Glutamatergic neuron (in vitro differentiated cells): ENCODE measurements around the gene ZNF174. TPM values are rescaled to one million over a fixed set of nuclear protein-coding genes. Genes with fewer than 3 reads are reported as not detected.
A peak's percentile ranks its signal among the peaks of the same experiment; 100 is the strongest.

Experiments used
- DNase-seq: peaks from one replicate; pipeline ENCODE4 v3.0.0; 2022
- H3K27ac Mint-ChIP-seq: one replicate; pipeline ENCODE4 v1.8.0; 2020; ENCODE audit warnings: mild to moderate bottlenecking, mixed read lengths, inconsistent platforms; ENCODE audit not compliant: unreplicated experiment
- H3K27me3 Mint-ChIP-seq: one replicate; pipeline ENCODE4 v1.8.0; 2020; ENCODE audit warnings: mild to moderate bottlenecking, moderate library complexity, mixed read lengths, inconsistent platforms; ENCODE audit not compliant: unreplicated experiment
- H3K36me3 Mint-ChIP-seq: one replicate; pipeline ENCODE4 v1.8.0; 2020; ENCODE audit warnings: mild to moderate bottlenecking, mixed read lengths, inconsistent platforms; ENCODE audit not compliant: unreplicated experiment
- H3K4me1 Mint-ChIP-seq: one replicate; pipeline ENCODE4 v1.8.0; 2020; ENCODE audit warnings: mild to moderate bottlenecking, low read depth, mixed read lengths, inconsistent platforms; ENCODE audit not compliant: unreplicated experiment
- H3K4me3 Mint-ChIP-seq: one replicate; pipeline ENCODE4 v1.8.0; 2020; ENCODE audit warnings: mild to moderate bottlenecking, mixed read lengths, inconsistent platforms; ENCODE audit not compliant: unreplicated experiment
- H3K9me3 Mint-ChIP-seq: one replicate; pipeline ENCODE4 v1.8.0; 2020; ENCODE audit warnings: mild to moderate bottlenecking, moderate library complexity, mixed read lengths, inconsistent platforms; ENCODE audit not compliant: unreplicated experiment
- total RNA-seq: library from RNA; stranded (reverse); fragmentation: NEBNext Ultra II Directional; extraction: Animal tissue kit (Norgen Biotek cat#: 25700); gene quantifications from one replicate; pipeline ENCODE4 v1.2.1, GENCODE V29; 2021; ENCODE audit not compliant: unreplicated experiment
- TF ChIP-seq, protein P1 (sequence below): fragments of 200-600 bp; sonication (generic); IDR thresholded peaks from one replicate; pipeline ENCODE4 v1.5.0; 2021; ENCODE audit not compliant: partially characterized antibody, unreplicated experiment

The ZNF174 gene
- total RNA-seq, 1 donor from 2014 or later = 16.3 TPM

DNA sequence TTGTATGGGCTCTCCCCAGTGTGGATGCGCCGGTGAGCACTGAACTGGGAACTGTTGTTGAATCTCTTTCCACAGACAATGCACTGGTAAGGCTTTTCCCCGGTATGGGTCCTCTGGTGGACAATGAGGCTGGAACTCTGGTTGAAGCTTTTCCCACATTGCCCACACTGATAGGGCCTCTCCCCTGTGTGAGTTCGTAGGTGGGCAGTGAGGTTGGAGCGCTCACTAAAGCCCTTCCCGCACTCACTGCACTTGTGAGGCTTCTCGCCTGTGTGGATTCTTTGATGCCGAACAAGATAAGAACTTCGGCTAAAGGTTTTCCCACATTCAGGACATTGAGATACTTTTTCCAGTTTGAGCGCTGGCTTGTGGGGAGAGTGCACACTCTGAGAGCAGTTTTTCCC lies 18.0 kb upstream of the ZNF174 start:
- TF ChIP-seq, protein P1, sequence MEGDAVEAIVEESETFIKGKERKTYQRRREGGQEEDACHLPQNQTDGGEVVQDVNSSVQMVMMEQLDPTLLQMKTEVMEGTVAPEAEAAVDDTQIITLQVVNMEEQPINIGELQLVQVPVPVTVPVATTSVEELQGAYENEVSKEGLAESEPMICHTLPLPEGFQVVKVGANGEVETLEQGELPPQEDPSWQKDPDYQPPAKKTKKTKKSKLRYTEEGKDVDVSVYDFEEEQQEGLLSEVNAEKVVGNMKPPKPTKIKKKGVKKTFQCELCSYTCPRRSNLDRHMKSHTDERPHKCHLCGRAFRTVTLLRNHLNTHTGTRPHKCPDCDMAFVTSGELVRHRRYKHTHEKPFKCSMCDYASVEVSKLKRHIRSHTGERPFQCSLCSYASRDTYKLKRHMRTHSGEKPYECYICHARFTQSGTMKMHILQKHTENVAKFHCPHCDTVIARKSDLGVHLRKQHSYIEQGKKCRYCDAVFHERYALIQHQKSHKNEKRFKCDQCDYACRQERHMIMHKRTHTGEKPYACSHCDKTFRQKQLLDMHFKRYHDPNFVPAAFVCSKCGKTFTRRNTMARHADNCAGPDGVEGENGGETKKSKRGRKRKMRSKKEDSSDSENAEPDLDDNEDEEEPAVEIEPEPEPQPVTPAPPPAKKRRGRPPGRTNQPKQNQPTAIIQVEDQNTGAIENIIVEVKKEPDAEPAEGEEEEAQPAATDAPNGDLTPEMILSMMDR = no peak
- Mint-ChIP-seq H3K27me3 (peaks cover 6% of the 10 kb centered on the region), H3K27ac (no peak overlapping the region), H3K9me3 (peaks cover 39% of the 10 kb centered on the region), H3K4me3 (no peak overlapping the region), H3K4me1 (no peaks in the 10 kb centered on the region), H3K36me3 (peaks cover 77% of the 10 kb centered on the region)
- DNase-seq = no peak

DNA sequence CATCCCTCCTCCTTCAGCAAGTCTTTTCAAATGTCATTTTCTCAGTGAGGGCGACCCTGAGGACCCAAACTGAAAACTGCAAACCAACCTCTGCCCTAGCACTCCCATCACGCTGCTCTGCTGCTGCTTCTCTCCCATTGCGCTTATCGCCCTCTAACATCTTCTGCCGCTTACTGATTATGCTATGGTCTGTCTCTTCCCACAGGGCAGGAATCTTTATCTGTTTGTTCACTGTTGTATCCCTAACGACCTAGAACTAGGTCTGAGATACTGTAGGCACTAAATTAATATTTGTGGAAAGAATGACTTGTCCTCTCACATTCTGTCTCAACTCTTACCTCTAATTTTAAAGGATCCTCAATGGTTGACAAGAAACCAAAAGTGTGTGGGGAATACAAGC lies 12.7 kb upstream of the ZNF174 start:
- H3K9me3 Mint-ChIP-seq = peaks cover 22% of the 10 kb centered on the region
- no peak overlapping the region for H3K4me3 Mint-ChIP-seq
- H3K4me1 Mint-ChIP-seq = no peaks in the 10 kb centered on the region
- DNase-seq = no peak
- peaks cover 6% of the 10 kb centered on the region for H3K27me3 Mint-ChIP-seq
- no peak overlapping the region for H3K27ac Mint-ChIP-seq
- H3K36me3 Mint-ChIP-seq = peaks cover 53% of the 10 kb centered on the region
- TF ChIP-seq, protein P1 = no peak

DNA sequence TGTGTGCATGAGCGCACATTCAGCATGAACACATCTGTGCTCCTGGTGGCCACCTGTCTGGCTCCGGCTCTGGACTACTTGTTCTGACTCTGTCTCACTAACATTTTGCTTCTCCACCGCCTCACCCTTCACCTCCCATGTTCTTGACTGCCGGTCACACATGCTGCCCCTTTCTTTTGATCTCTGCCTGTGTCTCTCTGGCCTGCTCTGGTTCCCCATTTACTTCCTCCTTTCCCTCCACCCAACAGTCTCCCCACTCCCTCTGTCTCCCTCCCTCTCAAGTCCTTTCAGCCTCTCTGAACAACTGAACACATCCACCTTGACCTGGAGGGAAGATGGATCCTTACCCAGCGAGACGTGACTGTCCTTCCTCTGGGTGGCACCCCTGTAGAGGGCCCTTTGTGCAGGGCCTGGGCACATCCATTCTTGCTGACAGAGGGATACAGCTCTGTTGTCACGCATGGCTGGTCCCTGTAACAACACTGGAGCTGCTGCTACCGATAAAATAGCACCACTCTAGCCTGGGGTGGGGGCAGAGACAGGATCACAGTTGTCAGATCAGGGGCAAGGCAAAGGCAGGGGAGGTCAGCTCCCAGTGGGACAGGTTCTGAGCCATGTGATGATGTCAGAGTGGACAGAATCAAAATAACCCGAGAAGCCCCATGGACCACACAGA lies 11.2 kb upstream of the ZNF174 start:
- H3K9me3 Mint-ChIP-seq = peaks cover 10% of the 10 kb centered on the region
- DNase-seq = no peak
- TF ChIP-seq, protein P1 = no peak
- H3K4me3 Mint-ChIP-seq = no peak overlapping the region
- peaks cover 45% of the 10 kb centered on the region for H3K36me3 Mint-ChIP-seq
- no peak overlapping the region for H3K27ac Mint-ChIP-seq
- H3K4me1 Mint-ChIP-seq = no peaks in the 10 kb centered on the region
- peaks cover 5% of the 10 kb centered on the region for H3K27me3 Mint-ChIP-seq

DNA sequence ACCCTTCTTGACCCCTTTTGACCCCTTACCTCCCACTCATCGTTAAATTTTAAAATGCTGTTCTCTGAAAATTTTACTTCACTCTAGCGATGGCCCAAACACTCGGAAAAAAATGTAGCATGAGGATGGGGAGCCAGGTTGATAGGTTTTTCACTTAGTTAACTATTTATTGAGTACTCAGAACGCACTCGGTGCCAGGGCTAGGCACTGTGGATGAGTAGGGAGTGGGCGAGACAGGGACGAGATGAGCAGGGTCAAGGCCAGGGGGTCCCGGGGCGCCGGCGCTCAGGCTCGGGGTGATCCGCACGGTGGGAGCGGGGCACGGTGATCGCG lies 603 bp upstream of the ZNF174 start:
- Mint-ChIP-seq H3K27me3 (peaks cover 4% of the 10 kb centered on the region), H3K36me3 (peaks cover 39% of the 10 kb centered on the region), H3K9me3 (peaks cover 5% of the 10 kb centered on the region), H3K4me1 (peaks cover 10% of the 10 kb centered on the region), H3K27ac (peak overlapping the region; percentile 75), H3K4me3 (peak overlapping the region; percentile 98)
- DNase-seq = no peak
- TF ChIP-seq, protein P1 = no peak

DNA sequence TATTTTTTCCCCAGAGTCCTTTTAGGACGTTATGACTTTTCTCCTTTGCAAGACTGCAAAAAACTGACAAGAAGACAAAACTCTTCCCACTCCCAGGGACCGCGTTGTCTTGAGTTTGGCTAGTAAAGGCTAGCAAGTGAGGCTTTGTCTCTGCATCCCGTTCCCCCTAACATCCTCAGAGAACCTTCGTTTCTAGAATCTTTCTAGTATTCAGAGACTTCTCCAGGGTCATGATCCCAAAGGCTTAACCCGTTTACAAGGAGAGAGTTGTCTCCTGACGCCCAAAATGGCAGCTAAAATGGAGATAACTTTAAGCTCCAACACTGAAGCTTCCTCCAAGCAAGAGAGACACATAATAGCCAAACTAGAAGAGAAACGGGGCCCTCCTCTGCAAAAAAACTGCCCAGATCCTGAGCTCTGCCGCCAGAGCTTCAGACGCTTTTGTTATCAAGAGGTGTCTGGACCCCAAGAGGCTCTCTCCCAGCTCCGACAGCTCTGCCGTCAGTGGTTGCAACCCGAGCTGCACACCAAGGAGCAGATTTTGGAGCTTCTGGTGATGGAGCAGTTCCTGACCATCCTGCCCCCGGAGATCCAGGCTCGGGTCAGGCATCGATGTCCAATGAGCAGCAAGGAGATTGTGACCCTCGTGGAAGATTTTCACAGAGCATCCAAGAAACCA lies 843 bp downstream of the ZNF174 start:
- Mint-ChIP-seq H3K4me3 (peak overlapping the region; percentile 98), H3K4me1 (peaks cover 10% of the 10 kb centered on the region), H3K27me3 (peaks cover 4% of the 10 kb centered on the region), H3K9me3 (peaks cover 6% of the 10 kb centered on the region), H3K36me3 (peaks cover 44% of the 10 kb centered on the region), H3K27ac (peak overlapping the region; percentile 89)
- peak; percentile 34 for DNase-seq
- TF ChIP-seq, protein P1 = no peak
